Measurements from ENCODE around the gene WBP1.

GRCh38 chr2:74507926-74508520, 49.8 kb downstream of the WBP1 start:
- TF ChIP-seq POLR2A (IDR thresholded peaks at IDR 0.05) = no peak
- TF ChIP-seq CTCF (IDR thresholded peaks at IDR 0.05 in 8 of 11, conservative IDR thresholded peaks at IDR 0.05 in 3 of 11) = no peak
